B cell (primary cell): Measurements from ENCODE around the gene ZNF326.

Source experiments
- CTCF ChIP-seq: fragments of 200-600 bp; IDR thresholded peaks from one replicate; pipeline ENCODE4 v1.8.0; 2022; ENCODE audit warnings: antibody characterized with exemption, mild to moderate bottlenecking
- EZH2 ChIP-seq: IDR thresholded peaks from 2 replicates; pipeline ENCODE4 v1.6.1; 2012; ENCODE audit warnings: borderline replicate concordance, low read depth, mild to moderate bottlenecking, moderate library complexity, low read length; ENCODE audit not compliant: insufficient read depth, poor library complexity, severe bottlenecking

GRCh38 chr1:89946532-89946931 lies 48.4 kb upstream of the ZNF326 start:
- no peak for TF ChIP-seq EZH2
- TF ChIP-seq CTCF = no peak
